Testis (tissue), 3 donors: ENCODE results near the gene HOXD10. TPM values are rescaled to one million over a fixed set of nuclear protein-coding genes. Genes with fewer than 3 reads are reported as not detected.

Source experiments
- DNase-seq: peaks from one replicate; pipeline ENCODE4 v3.0.0-alpha.2; 2019
- H3K27ac ChIP-seq, 2 donors: fragments of 200-600 bp; sonication (generic); one replicate each; pipeline ENCODE4 v1.5.1; 2019
- H3K27me3 ChIP-seq: fragments of 200-600 bp; sonication (generic); one replicate; pipeline ENCODE4 v1.5.1; 2019
- H3K36me3 ChIP-seq: fragments of 200-600 bp; sonication (generic); one replicate; pipeline ENCODE4 v1.5.1; 2017; ENCODE audit warnings: low read depth; ENCODE audit errors: missing control alignments
- H3K4me1 ChIP-seq: fragments of 200-600 bp; sonication (generic); one replicate; pipeline ENCODE4 v1.5.1; 2019
- H3K4me3 ChIP-seq, 2 donors: fragments of 200-600 bp; sonication (generic); one replicate each; pipeline ENCODE4 v1.5.1; 2017 to 2019
- H3K9me3 ChIP-seq: fragments of 200-600 bp; sonication (generic); one replicate; pipeline ENCODE4 v1.5.1; 2017
- POLR2A ChIP-seq: fragments of 450-650 bp; IDR thresholded peaks from one replicate; pipeline ENCODE4 v1.6.1; 2017; ENCODE audit warnings: antibody characterized with exemption, mild to moderate bottlenecking, moderate library complexity
- WGBS, 2 donors: methylation state at CpG; one replicate each; pipeline ENCODE4 v1.1.5; 2018; 5-methylcytosine and 5-hydroxymethylcytosine counted together
- intact Hi-C: fragments of 100-400 bp; cut with DNase I; formaldehyde crosslinking; loops from one replicate; pipeline ENCODE4 v1.15.1; 2023; ENCODE audit warnings: low total_unique reads
- polyA plus RNA-seq: library from polyadenylated mRNA; stranded (reverse); fragments of 350-450 nt; fragmentation: Illumina TruSeq; extraction: RNeasy Lipid Tissue Mini Kit (QIAGEN cat#74804); gene quantifications from one replicate; pipeline ENCODE4 v1.2.3, GENCODE V29; 2014; ENCODE audit warnings: low read depth, low replicate concordance; ENCODE audit not compliant: insufficient read depth
- total RNA-seq, 2 donors: library from RNA; depleted of rRNA; stranded (reverse); fragments of >200 nt; gene quantifications; one replicate each; pipeline ENCODE4 v1.2.3, GENCODE V29; 2016
- TF ChIP-seq, protein P1 (sequence below), 3 experiments: fragments of 450-650 bp in 2 of 3; fragments of 200-600 bp in 1 of 3; sonication (generic) in 1 of 3; IDR thresholded peaks; one replicate each; pipeline ENCODE4 v1.5.1; 2016 to 2019; ENCODE audit warnings: antibody characterized with exemption in 3 of 3, mild to moderate bottlenecking in 2 of 3, moderate library complexity in 1 of 3

HOXD10 gene
- total and polyA plus RNA-seq, 3 donors from 2014 or later, result 0.92 to 3.3 (median 2.7) TPM

- intact Hi-C loops, result no loop called here
- Histone ChIP-seq H3K4me3 (no peak overlapping the region), H3K9me3 (no peaks in the 10 kb centered on the region), H3K36me3 (no peaks in the 10 kb centered on the region), H3K4me1 (peaks cover 8% of the 10 kb centered on the region), H3K27me3 (no peaks in the 10 kb centered on the region), H3K27ac (no peak overlapping the region)
- TF ChIP-seq POLR2A, result no peak
- TF ChIP-seq, protein P1, sequence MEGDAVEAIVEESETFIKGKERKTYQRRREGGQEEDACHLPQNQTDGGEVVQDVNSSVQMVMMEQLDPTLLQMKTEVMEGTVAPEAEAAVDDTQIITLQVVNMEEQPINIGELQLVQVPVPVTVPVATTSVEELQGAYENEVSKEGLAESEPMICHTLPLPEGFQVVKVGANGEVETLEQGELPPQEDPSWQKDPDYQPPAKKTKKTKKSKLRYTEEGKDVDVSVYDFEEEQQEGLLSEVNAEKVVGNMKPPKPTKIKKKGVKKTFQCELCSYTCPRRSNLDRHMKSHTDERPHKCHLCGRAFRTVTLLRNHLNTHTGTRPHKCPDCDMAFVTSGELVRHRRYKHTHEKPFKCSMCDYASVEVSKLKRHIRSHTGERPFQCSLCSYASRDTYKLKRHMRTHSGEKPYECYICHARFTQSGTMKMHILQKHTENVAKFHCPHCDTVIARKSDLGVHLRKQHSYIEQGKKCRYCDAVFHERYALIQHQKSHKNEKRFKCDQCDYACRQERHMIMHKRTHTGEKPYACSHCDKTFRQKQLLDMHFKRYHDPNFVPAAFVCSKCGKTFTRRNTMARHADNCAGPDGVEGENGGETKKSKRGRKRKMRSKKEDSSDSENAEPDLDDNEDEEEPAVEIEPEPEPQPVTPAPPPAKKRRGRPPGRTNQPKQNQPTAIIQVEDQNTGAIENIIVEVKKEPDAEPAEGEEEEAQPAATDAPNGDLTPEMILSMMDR (IDR thresholded peaks at IDR 0.05), result no peak
- no peak for DNase-seq
- 10 to 14% methylated on average over 31 of the region's 31 CpGs for WGBS, 2 donors
Measured at GRCh38 chr2:176091329-176092258, 25.0 kb upstream of the HOXD10 start.

DNA sequence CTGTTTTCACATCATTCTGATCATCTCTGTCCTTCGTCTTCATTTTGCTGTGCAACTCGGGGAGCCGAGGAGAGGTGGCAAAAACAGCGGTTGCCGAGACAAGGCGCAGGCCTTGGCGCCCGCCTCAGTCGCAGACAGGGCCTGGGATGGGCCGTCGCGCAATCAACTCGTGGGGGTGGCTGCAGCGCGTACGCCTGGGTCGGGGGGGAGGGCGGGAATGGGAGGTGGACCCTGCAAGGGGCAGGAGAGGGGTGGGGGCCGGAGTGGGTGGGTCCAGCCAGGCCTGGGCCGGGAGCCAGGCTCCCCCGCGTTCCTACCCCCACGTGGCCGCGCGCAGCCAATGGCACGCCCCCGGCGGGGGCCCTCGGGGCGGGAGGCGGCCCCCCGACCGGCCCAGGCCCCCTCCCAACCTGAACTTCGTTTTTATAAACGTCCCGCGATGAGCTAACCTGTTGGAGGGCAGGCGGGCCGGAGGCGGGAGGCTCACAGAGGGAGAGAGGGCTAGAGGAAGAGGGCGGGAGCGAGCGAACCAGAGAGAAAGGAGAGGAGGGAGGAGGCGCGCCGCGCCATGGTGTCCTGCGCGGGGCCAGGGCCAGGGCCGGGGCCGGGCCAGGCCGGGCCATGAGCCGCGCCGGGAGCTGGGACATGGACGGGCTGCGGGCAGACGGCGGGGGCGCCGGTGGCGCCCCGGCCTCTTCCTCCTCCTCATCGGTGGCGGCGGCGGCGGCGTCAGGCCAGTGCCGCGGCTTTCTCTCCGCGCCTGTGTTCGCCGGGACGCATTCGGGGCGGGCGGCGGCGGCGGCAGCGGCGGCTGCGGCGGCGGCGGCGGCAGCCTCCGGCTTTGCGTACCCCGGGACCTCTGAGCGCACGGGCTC, 24.1 kb upstream of the HOXD10 start, which contains the start of gene HOXD13:
TSS of gene HOXD13 (plus strand) at position 452 of the 875 bp plus-strand sequence. CDS start at position 622, 170 bp downstream.
- H3K9me3 ChIP-seq, result no peaks in the 10 kb centered on the region
- no peaks in the 10 kb centered on the region for H3K27me3 ChIP-seq
- no peak within 1 kb of the TSS for H3K27ac ChIP-seq
- intact Hi-C loops, result no loop called here
- H3K36me3 ChIP-seq, result no peaks in the 10 kb centered on the region
- DNase-seq, result no peak
- WGBS, 2 donors, result 3 to 6% methylated on average over 35 to 58 of the region's 95 CpGs
- TF ChIP-seq POLR2A, result no peak
- TF ChIP-seq, protein P1 (IDR thresholded peaks at IDR 0.05), result no peak
- H3K4me3 ChIP-seq, result peak within 1 kb of the TSS; percentile 14 to 29
- peaks cover 15% of the 10 kb centered on the region for H3K4me1 ChIP-seq

GRCh38 chr2:176093145-176093897, 23.3 kb upstream of the HOXD10 start:
- H3K27me3 ChIP-seq, result peaks cover 6% of the 10 kb centered on the region
- intact Hi-C loops, result no loop called here
- WGBS, 2 donors, result 6 to 12% methylated on average over 12 to 53 of the region's 53 CpGs

GRCh38 chr2:176093898-176094249, 22.7 kb upstream of the HOXD10 start:
- Histone ChIP-seq H3K9me3 (no peaks in the 10 kb centered on the region), H3K27ac (no peak overlapping the region), H3K4me1 (peaks cover 9% of the 10 kb centered on the region), H3K4me3 (no peak overlapping the region), H3K27me3 (peaks cover 11% of the 10 kb centered on the region), H3K36me3 (no peaks in the 10 kb centered on the region)
- TF ChIP-seq POLR2A, result no peak
- TF ChIP-seq, protein P1 (IDR thresholded peaks at IDR 0.05), result no peak
- intact Hi-C loops, result no loop called here
- no peak for DNase-seq
- WGBS, 2 donors, result 15 to 21% methylated on average over 8 of the region's 8 CpGs

More at GRCh38 chr2:176093145-176093897, 23.3 kb upstream of the HOXD10 start:
- no peak for DNase-seq
- Histone ChIP-seq H3K9me3 (no peaks in the 10 kb centered on the region), H3K27ac (no peak overlapping the region), H3K4me1 (peaks cover 13% of the 10 kb centered on the region), H3K4me3 (peak overlapping the region; percentile 14 to 29), H3K36me3 (no peaks in the 10 kb centered on the region)
- TF ChIP-seq POLR2A, result no peak
- TF ChIP-seq, protein P1 (IDR thresholded peaks at IDR 0.05), result no peak
